CD1c-positive myeloid dendritic cell (primary cell): ENCODE measurements around the gene ACP3.
"Not testable (repeated sequence)": the region's sequence is repeated elsewhere in the genome, so short reads cannot be mapped to it uniquely, and the experiment has no call there.

ENCODE experiments used
- DNase-seq: peaks from one replicate; pipeline ENCODE4 v3.0.0-alpha.2; 2016; ENCODE audit errors: extremely low spot score

The ACP3 gene

GRCh38 chr3:132317229-132317948 is at the start of gene ACP3:
Gene ACP3 (plus strand): TSS chr3:132317407. CDS start chr3:132317457, 50 bp downstream.
- peak; percentile 90 for DNase-seq

- DNase-seq = peak; percentile 40
Observed at GRCh38 chr3:132268956-132269355, 48.3 kb upstream of the ACP3 start.

GRCh38 chr3:132273036-132273435 is 44.2 kb upstream of the ACP3 start:
- no peak for DNase-seq

- DNase-seq = no peak
Observed at GRCh38 chr3:132276228-132276906, 40.8 kb upstream of the ACP3 start.

- DNase-seq = no peak
Observed at GRCh38 chr3:132279030-132279429, 38.2 kb upstream of the ACP3 start.

- peak; percentile 86 for DNase-seq
Observed at GRCh38 chr3:132283440-132283839, 33.8 kb upstream of the ACP3 start.

GRCh38 chr3:132283916-132284405 is 33.2 kb upstream of the ACP3 start:
- no peak for DNase-seq

GRCh38 chr3:132284781-132285619 is 32.2 kb upstream of the ACP3 start:
- DNase-seq = peak; percentile 19

GRCh38 chr3:132285620-132285945 is 31.6 kb upstream of the ACP3 start:
- no peak for DNase-seq

- DNase-seq = no peak
Observed at GRCh38 chr3:132286035-132286434, 31.2 kb upstream of the ACP3 start.

GRCh38 chr3:132288357-132288756 is 28.9 kb upstream of the ACP3 start:
- no peak for DNase-seq

GRCh38 chr3:132289316-132289715 is 27.9 kb upstream of the ACP3 start:
- DNase-seq = no peak

GRCh38 chr3:132290833-132291232 is 26.4 kb upstream of the ACP3 start:
- DNase-seq = peak; percentile 88

GRCh38 chr3:132292042-132292441 is 25.2 kb upstream of the ACP3 start:
- no peak for DNase-seq

- DNase-seq = peak; percentile 59
Observed at GRCh38 chr3:132293251-132293650, 24.0 kb upstream of the ACP3 start.

GRCh38 chr3:132294906-132295305 is 22.3 kb upstream of the ACP3 start:
- no peak for DNase-seq

- not testable (repeated sequence) for DNase-seq
Observed at GRCh38 chr3:132303336-132304201, 13.6 kb upstream of the ACP3 start.

- not testable (repeated sequence) for DNase-seq
Observed at GRCh38 chr3:132304351-132304750, 12.9 kb upstream of the ACP3 start.

- DNase-seq = not testable (repeated sequence)
Observed at GRCh38 chr3:132310057-132310456, 7.2 kb upstream of the ACP3 start.

- DNase-seq = no peak
Observed at GRCh38 chr3:132311316-132311715, 5.9 kb upstream of the ACP3 start.

GRCh38 chr3:132311841-132312240 is 5.4 kb upstream of the ACP3 start:
- DNase-seq = no peak
